Caco-2 (cell line): ENCODE measurements around the gene IL1RAPL2. TPM values are rescaled to one million over a fixed set of nuclear protein-coding genes. Genes with fewer than 3 reads are reported as not detected.

Experiments
- BruUV-seq: library from RNA; stranded (reverse); fragments of 400-500 nt; replicated peaks from 2 replicates; lab custom pipeline; 2021; lab: Mats Ljungman, UMichigan
- CTCF ChIA-PET: fragments of 300-600 bp; sonication (Branson Sonifier 250); formaldehyde crosslinking; loops from one replicate; lab custom pipeline; 2022; ENCODE audit warnings: antibody characterized with exemption; lab: Charles Lee
- POLR2A ChIA-PET: fragments of 300-600 bp; sonication (Branson Sonifier 250); formaldehyde crosslinking; loops from one replicate; lab custom pipeline; 2022; ENCODE audit warnings: antibody characterized with exemption; lab: Charles Lee
- DNase-seq, 2 experiments: peaks; one replicate each; pipeline versions ENCODE4 v3.0.0 to v3.0.0-alpha.2; 2020 to 2022
- H3K27me3 ChIP-seq: replicated peaks from 2 replicates; pipeline ENCODE4 v1.6.0; 2011; ENCODE audit warnings: low read length; ENCODE audit not compliant: control insufficient read depth, insufficient read depth
- H3K36me3 ChIP-seq: 2 replicates; pipeline ENCODE4 v1.5.1; 2011; ENCODE audit warnings: low read length; ENCODE audit not compliant: control insufficient read depth, insufficient read depth
- H3K4me1 ChIP-seq: fragments of 250-450 bp; sonication (Bioruptor Pico); 2 replicates; pipeline ENCODE4 v1.5.1; 2020; ENCODE audit warnings: mild to moderate bottlenecking
- H3K4me3 ChIP-seq: 2 replicates; pipeline ENCODE4 v1.5.1; 2011; ENCODE audit warnings: low read depth, mild to moderate bottlenecking, control low read depth, low read length
- H3K9me3 ChIP-seq: fragments of 250-450 bp; sonication (Bioruptor Pico); 2 replicates; pipeline ENCODE4 v1.5.1; 2020; ENCODE audit warnings: mild to moderate bottlenecking, moderate library complexity
- H3K27ac Mint-ChIP-seq: one replicate; pipeline ENCODE4 v1.8.0; 2022; ENCODE audit warnings: mixed read lengths; ENCODE audit not compliant: unreplicated experiment
- H3K27me3 Mint-ChIP-seq: one replicate; pipeline ENCODE4 v1.8.0; 2022; ENCODE audit warnings: mixed read lengths; ENCODE audit not compliant: insufficient read depth, unreplicated experiment
- H3K36me3 Mint-ChIP-seq: one replicate; pipeline ENCODE4 v1.8.0; 2022; ENCODE audit warnings: mild to moderate bottlenecking, mixed read lengths; ENCODE audit not compliant: insufficient read depth, unreplicated experiment
- H3K4me1 Mint-ChIP-seq: one replicate; pipeline ENCODE4 v1.8.0; 2022; ENCODE audit warnings: low read depth, mixed read lengths; ENCODE audit not compliant: unreplicated experiment
- H3K4me3 Mint-ChIP-seq: one replicate; pipeline ENCODE4 v1.8.0; 2022; ENCODE audit warnings: mild to moderate bottlenecking, moderate library complexity, mixed read lengths; ENCODE audit not compliant: unreplicated experiment
- H3K9me3 Mint-ChIP-seq: one replicate; pipeline ENCODE4 v1.8.0; 2022; ENCODE audit warnings: mixed read lengths; ENCODE audit not compliant: unreplicated experiment
- intact Hi-C: fragments of 100-400 bp; cut with micrococcal nuclease; formaldehyde crosslinking; loops from one replicate; pipeline ENCODE4 v1.10.0; 2022; ENCODE audit not compliant: unreplicated experiment
- total RNA-seq: library from RNA; stranded (reverse); gene quantifications from 2 replicates; pipeline ENCODE4 v1.2.3, GENCODE V29; 2022
- TF ChIP-seq, protein P1 (sequence below), 2 experiments: fragments of 200-600 bp in 1 of 2; IDR thresholded peaks; 1 replicate in 1 of 2; 2 replicates in 1 of 2; pipeline versions ENCODE4 v1.5.1 to v1.8.0; 2011 to 2022; ENCODE audit warnings: antibody characterized with exemption in 1 of 2, control low read depth in 1 of 2, inconsistent platforms in 1 of 2, low read depth in 1 of 2, low read length in 1 of 2, mild to moderate bottlenecking in 1 of 2, moderate library complexity in 1 of 2; ENCODE audit not compliant: insufficient read depth in 1 of 2, severe bottlenecking in 1 of 2, unreplicated experiment in 1 of 2

Gene IL1RAPL2
- total RNA-seq, 1 experiment from 2014 or later, result not detected

DNA sequence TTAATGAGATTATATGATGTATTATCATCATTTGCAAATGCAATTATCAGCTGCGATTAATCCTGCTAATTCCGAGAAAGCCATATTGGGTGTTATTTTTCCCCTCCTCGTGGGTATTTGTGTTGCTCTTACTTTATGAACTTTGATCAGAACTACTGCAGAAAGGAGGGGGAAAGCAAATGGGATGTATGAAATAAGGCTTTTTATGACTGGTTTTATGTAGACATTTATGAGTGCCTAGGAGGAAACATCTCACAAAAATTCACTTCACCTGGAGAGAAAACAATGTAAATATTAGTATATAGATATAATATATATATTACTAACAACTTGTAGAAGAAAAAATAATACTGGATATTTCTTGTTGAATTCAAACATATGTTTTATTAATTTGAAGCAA is 440.1 kb downstream of the IL1RAPL2 start:
- Histone ChIP-seq H3K4me1 (no peaks in the 10 kb centered on the region), H3K27me3 (no peaks in the 10 kb centered on the region), H3K36me3 (no peaks in the 10 kb centered on the region), H3K4me3 (no peak overlapping the region), H3K9me3 (no peaks in the 10 kb centered on the region)
- no peak overlapping the region for H3K4me3 Mint-ChIP-seq
- ChIA-PET POLR2A (no interaction called here), CTCF (no interaction called here)
- H3K4me1 Mint-ChIP-seq, result no peaks in the 10 kb centered on the region
- no peak for DNase-seq
- no peak overlapping the region for H3K27ac Mint-ChIP-seq
- TF ChIP-seq, protein P1, sequence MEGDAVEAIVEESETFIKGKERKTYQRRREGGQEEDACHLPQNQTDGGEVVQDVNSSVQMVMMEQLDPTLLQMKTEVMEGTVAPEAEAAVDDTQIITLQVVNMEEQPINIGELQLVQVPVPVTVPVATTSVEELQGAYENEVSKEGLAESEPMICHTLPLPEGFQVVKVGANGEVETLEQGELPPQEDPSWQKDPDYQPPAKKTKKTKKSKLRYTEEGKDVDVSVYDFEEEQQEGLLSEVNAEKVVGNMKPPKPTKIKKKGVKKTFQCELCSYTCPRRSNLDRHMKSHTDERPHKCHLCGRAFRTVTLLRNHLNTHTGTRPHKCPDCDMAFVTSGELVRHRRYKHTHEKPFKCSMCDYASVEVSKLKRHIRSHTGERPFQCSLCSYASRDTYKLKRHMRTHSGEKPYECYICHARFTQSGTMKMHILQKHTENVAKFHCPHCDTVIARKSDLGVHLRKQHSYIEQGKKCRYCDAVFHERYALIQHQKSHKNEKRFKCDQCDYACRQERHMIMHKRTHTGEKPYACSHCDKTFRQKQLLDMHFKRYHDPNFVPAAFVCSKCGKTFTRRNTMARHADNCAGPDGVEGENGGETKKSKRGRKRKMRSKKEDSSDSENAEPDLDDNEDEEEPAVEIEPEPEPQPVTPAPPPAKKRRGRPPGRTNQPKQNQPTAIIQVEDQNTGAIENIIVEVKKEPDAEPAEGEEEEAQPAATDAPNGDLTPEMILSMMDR (IDR thresholded peaks at IDR 0.05; ENCODE audit: insufficient read depth in 1 of 2, low read depth in 1 of 2, low read length in 1 of 2, severe bottlenecking in 1 of 2, unreplicated experiment in 1 of 2), result no peak
- H3K9me3 Mint-ChIP-seq, result no peaks in the 10 kb centered on the region
- BruUV-seq, result no TSS peak
- no peaks in the 10 kb centered on the region for H3K36me3 Mint-ChIP-seq
- intact Hi-C loops, result no loop called here
- H3K27me3 Mint-ChIP-seq, result no peaks in the 10 kb centered on the region

DNA sequence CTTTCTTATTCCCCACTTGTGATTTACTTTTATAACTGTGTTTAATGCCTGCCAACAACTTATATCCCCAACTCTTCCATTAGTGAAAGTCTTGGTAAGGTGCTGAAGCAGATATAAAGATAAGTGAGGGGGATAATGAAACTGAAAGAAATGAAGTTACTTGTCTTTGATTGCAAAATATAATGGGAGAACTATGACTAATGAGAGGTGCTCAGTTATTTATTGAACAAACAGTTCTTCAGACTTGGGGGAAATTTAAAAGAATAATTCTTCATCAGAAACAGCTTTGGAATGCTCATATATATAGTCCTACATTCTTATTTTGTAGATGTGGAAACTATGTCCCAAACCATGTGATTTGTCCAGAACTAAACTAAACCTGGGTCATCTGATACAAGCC is 441.0 kb downstream of the IL1RAPL2 start:
- H3K4me3 Mint-ChIP-seq, result no peak overlapping the region
- H3K27me3 Mint-ChIP-seq, result no peaks in the 10 kb centered on the region
- Histone ChIP-seq H3K9me3 (no peaks in the 10 kb centered on the region), H3K27me3 (no peaks in the 10 kb centered on the region), H3K4me3 (no peak overlapping the region), H3K4me1 (no peaks in the 10 kb centered on the region), H3K36me3 (no peaks in the 10 kb centered on the region)
- BruUV-seq, result no TSS peak
- H3K4me1 Mint-ChIP-seq, result no peaks in the 10 kb centered on the region
- no peak overlapping the region for H3K27ac Mint-ChIP-seq
- ChIA-PET POLR2A (no interaction called here), CTCF (no interaction called here)
- no peak for DNase-seq
- no peaks in the 10 kb centered on the region for H3K9me3 Mint-ChIP-seq
- TF ChIP-seq, protein P1 (IDR thresholded peaks at IDR 0.05; ENCODE audit: insufficient read depth in 1 of 2, low read depth in 1 of 2, low read length in 1 of 2, severe bottlenecking in 1 of 2, unreplicated experiment in 1 of 2), result no peak
- H3K36me3 Mint-ChIP-seq, result no peaks in the 10 kb centered on the region
- intact Hi-C loops, result no loop called here

- POLR2A ChIA-PET, result no interaction called here
- Mint-ChIP-seq H3K4me3 (no peak overlapping the region), H3K36me3 (no peaks in the 10 kb centered on the region), H3K9me3 (no peaks in the 10 kb centered on the region), H3K27me3 (peaks cover 2% of the 10 kb centered on the region), H3K4me1 (no peaks in the 10 kb centered on the region), H3K27ac (no peak overlapping the region)
- TF ChIP-seq, protein P1 (IDR thresholded peaks at IDR 0.05; ENCODE audit: insufficient read depth in 1 of 2, low read depth in 1 of 2, low read length in 1 of 2, severe bottlenecking in 1 of 2, unreplicated experiment in 1 of 2), result no peak
- CTCF ChIA-PET, result no interaction called here
- intact Hi-C loops, result no loop called here
- Histone ChIP-seq H3K4me3 (no peak overlapping the region), H3K27me3 (no peaks in the 10 kb centered on the region), H3K36me3 (no peaks in the 10 kb centered on the region), H3K9me3 (no peaks in the 10 kb centered on the region), H3K4me1 (no peaks in the 10 kb centered on the region)
- no TSS peak for BruUV-seq
- no peak for DNase-seq
These were observed 447.7 kb downstream of the IL1RAPL2 start for GRCh38 chrX:105013719-105014118.
